Fibroblast of lung (primary cell): Measurements from ENCODE around the gene CAPNS1. TPM values are rescaled to one million over a fixed set of nuclear protein-coding genes. Genes with fewer than 3 reads are reported as not detected.

ENCODE experiments used
- DNase-seq, 2 donors: peaks; one replicate each; pipeline versions ENCODE4 v3.0.0 to v3.0.0-alpha.2; 2010; ENCODE audit warnings: low read depth in 2 of 2
- H2AFZ ChIP-seq: 2 replicates; pipeline ENCODE4 v1.5.1; 2012; ENCODE audit warnings: low read length, control low read depth, inconsistent platforms
- H3K27ac ChIP-seq: 2 replicates; pipeline ENCODE4 v1.5.1; 2011; ENCODE audit warnings: low read length, control low read depth; ENCODE audit not compliant: insufficient read depth
- H3K27me3 ChIP-seq: 2 replicates; pipeline ENCODE4 v1.5.1; 2011; ENCODE audit warnings: mild to moderate bottlenecking, low read length; ENCODE audit not compliant: control insufficient read depth, insufficient read depth
- H3K36me3 ChIP-seq: 2 replicates; pipeline ENCODE4 v1.5.1; 2011; ENCODE audit warnings: low read length; ENCODE audit not compliant: control insufficient read depth, insufficient read depth
- H3K4me1 ChIP-seq: 2 replicates; pipeline ENCODE4 v1.5.1; 2011; ENCODE audit warnings: low read length; ENCODE audit not compliant: control insufficient read depth, insufficient read depth; ENCODE audit errors: extremely low read depth
- H3K4me2 ChIP-seq: 2 replicates; pipeline ENCODE4 v1.5.1; 2011; ENCODE audit warnings: low read length, control low read depth; ENCODE audit not compliant: insufficient read depth; ENCODE audit errors: extremely low read depth
- H3K4me3 ChIP-seq, 4 experiments: fragments of 200-600 bp in 1 of 4; sonication (generic) in 1 of 4; replicated peaks in 1 of 4; 2 replicates each; pipeline ENCODE4 v1.5.1; 2011 to 2016; ENCODE audit warnings: low read length in 4 of 4, low read depth in 3 of 4, mild to moderate bottlenecking in 3 of 4, control low read depth in 2 of 4, inconsistent platforms in 1 of 4, mixed read lengths in 1 of 4; ENCODE audit not compliant: insufficient read depth in 1 of 4; ENCODE audit errors: control extremely low read depth in 1 of 4
- H3K79me2 ChIP-seq: 2 replicates; pipeline ENCODE4 v1.5.1; 2012; ENCODE audit warnings: mild to moderate bottlenecking, low read length, inconsistent platforms; ENCODE audit not compliant: control insufficient read depth, insufficient read depth
- H3K9ac ChIP-seq: 2 replicates; pipeline ENCODE4 v1.5.1; 2011; ENCODE audit warnings: mild to moderate bottlenecking, low read length, control low read depth; ENCODE audit not compliant: insufficient read depth
- H3K9me3 ChIP-seq: 2 replicates; pipeline ENCODE4 v1.5.1; 2012; ENCODE audit warnings: low read depth, low read length; ENCODE audit not compliant: control insufficient read depth, insufficient read depth
- H4K20me1 ChIP-seq: 2 replicates; pipeline ENCODE4 v1.5.1; 2011; ENCODE audit warnings: low read length; ENCODE audit not compliant: control insufficient read depth, insufficient read depth; ENCODE audit errors: extremely low read depth
- EZH2 ChIP-seq: IDR thresholded peaks from 2 replicates; pipeline ENCODE4 v1.5.1; 2012; ENCODE audit warnings: low read length, control low read depth, mild to moderate bottlenecking; ENCODE audit errors: missing control alignments
- polyA plus RNA-seq, 2 donors: library from polyadenylated mRNA; depleted of rRNA in 1 of 2; stranded (reverse) in 1 of 2; unstranded in 1 of 2; fragments of >200 nt; gene quantifications; 2 replicates each; pipeline ENCODE4 v1.2.1, GENCODE V29; 2011 to 2012; ENCODE audit warnings: missing spikeins in 1 of 2
- total RNA-seq: library from RNA; depleted of rRNA; stranded (reverse); fragments of >200 nt; gene quantifications from 2 replicates; pipeline ENCODE4 v1.2.1, GENCODE V29; 2014
- TF ChIP-seq, protein P1 (sequence below), 2 donors: IDR thresholded peaks in 1 of 2; conservative IDR thresholded peaks in 1 of 2; 1 replicate in 1 of 2; 2 replicates in 1 of 2; pipeline ENCODE4 v1.5.1; 2011 to 2012; ENCODE audit warnings: low read length in 2 of 2, control low read depth in 1 of 2, inconsistent platforms in 1 of 2, low read depth in 1 of 2, mild to moderate bottlenecking in 1 of 2

The CAPNS1 gene
- total and polyA plus RNA-seq, 2 donors (not counting 1 experiment from before 2014, with no cell fraction given): 466 to 1,189 TPM

DNA sequence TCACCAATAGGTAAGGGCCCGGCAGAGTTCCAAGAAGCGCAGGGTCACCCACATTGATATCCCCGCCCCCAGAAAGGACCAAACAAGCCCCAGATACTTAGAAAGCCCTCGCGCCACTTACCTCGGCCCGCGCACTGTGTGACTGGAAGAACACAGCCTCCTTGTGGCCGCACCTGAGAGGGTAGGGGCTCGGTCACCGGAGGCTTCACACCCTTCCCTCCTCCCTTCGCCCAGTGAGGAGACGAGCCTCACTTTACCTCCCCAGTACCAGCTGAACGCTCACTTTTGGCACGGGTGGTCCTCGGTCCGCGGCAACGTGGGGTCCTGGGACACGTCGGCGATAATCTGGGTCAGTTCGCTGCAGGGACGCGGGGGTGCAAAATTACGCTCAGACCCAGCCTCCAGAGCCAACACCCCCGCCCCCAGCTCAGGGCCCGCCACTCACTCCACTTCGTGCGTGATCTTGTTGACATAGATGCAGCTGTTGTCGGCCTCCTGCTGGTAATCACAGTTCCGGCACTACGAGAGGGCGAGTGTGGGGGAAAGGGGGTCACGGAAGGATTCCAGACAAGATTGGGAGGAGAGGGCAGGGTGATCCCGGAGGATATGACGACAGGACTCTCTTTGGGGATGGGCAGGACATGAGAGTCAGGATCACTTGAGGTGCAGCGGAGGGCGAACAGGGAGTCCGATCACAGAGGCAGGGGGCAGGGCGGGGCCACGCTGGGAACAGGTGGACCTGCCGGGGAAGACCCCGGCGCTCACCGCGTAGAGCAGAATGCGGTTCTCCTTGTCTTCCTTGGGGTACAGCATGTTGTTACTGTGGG is 25.8 kb upstream of the CAPNS1 start:
- H4K20me1 ChIP-seq: no peaks in the 10 kb centered on the region
- H3K9ac ChIP-seq: peak overlapping the region; percentile 87
- H3K36me3 ChIP-seq: peaks cover 15% of the 10 kb centered on the region
- TF ChIP-seq EZH2: no peak
- TF ChIP-seq, protein P1, sequence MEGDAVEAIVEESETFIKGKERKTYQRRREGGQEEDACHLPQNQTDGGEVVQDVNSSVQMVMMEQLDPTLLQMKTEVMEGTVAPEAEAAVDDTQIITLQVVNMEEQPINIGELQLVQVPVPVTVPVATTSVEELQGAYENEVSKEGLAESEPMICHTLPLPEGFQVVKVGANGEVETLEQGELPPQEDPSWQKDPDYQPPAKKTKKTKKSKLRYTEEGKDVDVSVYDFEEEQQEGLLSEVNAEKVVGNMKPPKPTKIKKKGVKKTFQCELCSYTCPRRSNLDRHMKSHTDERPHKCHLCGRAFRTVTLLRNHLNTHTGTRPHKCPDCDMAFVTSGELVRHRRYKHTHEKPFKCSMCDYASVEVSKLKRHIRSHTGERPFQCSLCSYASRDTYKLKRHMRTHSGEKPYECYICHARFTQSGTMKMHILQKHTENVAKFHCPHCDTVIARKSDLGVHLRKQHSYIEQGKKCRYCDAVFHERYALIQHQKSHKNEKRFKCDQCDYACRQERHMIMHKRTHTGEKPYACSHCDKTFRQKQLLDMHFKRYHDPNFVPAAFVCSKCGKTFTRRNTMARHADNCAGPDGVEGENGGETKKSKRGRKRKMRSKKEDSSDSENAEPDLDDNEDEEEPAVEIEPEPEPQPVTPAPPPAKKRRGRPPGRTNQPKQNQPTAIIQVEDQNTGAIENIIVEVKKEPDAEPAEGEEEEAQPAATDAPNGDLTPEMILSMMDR (conservative IDR thresholded peaks at IDR 0.05 in 1 of 2, IDR thresholded peaks at IDR 0.05 in 1 of 2; ENCODE audit: low read depth in 1 of 2, low read length in 2 of 2): peak in 1 of 2 donors; percentile 2
- peak; percentile 24 to 33 for DNase-seq
- H3K4me3 ChIP-seq: peak overlapping the region; percentile 71 to 90 (median 75)
- H3K4me1 ChIP-seq: peaks cover 10% of the 10 kb centered on the region
- H3K9me3 ChIP-seq: no peaks in the 10 kb centered on the region
- no peaks in the 10 kb centered on the region for H3K27me3 ChIP-seq
- peak overlapping the region; percentile 96 for H3K27ac ChIP-seq
- peak overlapping the region; percentile 89 for H2AFZ ChIP-seq
- peaks cover 21% of the 10 kb centered on the region for H3K79me2 ChIP-seq
- peak overlapping the region; percentile 100 for H3K4me2 ChIP-seq

DNA sequence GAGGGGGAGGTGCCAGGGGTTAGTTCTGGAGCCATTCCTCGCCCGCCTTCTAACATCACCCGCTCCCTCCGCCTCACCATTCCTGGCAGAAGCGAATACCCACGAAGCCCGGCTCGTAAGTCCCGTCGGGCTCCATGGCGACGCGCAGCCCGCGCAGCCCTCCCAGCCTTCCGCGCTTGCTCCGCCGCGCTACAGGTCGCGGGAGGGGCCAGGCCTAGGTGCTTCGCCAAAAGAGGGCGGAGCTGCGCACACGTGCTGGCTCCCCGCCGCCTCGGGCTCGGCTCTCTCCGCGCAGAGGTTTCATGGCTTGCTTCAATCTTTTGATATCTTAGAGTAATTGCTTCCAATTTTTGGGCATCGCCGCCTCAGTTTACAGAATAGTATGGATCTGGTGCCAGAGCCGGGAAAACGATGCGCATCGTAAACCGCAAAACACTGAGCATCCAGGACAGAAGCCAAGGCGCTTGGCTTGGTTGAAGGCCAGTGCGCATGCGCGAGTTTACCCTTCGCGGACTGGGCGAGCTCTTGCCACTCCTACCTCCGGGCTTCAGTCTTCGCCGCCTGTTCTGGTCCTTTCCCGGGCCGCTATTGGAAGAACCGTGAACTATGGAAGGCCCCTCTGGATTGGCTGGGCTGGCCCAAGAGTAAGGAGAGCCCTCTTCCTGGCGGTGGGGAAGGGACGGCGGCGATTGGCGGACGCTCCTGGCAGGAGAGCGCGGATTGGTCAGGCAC is 25.0 kb upstream of the CAPNS1 start, which contains the start of gene POLR2I:
Gene POLR2I, minus strand, starts transcription at position 155 of the 732 bp plus-strand sequence. Its CDS starts 19 bp downstream, at position 136.
- H3K9me3 ChIP-seq: no peaks in the 10 kb centered on the region
- peak within 1 kb of the TSS; percentile 71 to 90 (median 82) for H3K4me3 ChIP-seq
- peaks cover 15% of the 10 kb centered on the region for H3K36me3 ChIP-seq
- peak within 1 kb of the TSS; percentile 89 for H2AFZ ChIP-seq
- peak within 1 kb of the TSS; percentile 96 for H3K27ac ChIP-seq
- TF ChIP-seq, protein P1 (conservative IDR thresholded peaks at IDR 0.05 in 1 of 2, IDR thresholded peaks at IDR 0.05 in 1 of 2; ENCODE audit: low read depth in 1 of 2, low read length in 2 of 2): no peak
- TF ChIP-seq EZH2: no peak
- peak within 1 kb of the TSS; percentile 100 for H3K4me2 ChIP-seq
- H3K4me1 ChIP-seq: peaks cover 10% of the 10 kb centered on the region
- peaks cover 21% of the 10 kb centered on the region for H3K79me2 ChIP-seq
- H3K9ac ChIP-seq: peak within 1 kb of the TSS; percentile 87
- H4K20me1 ChIP-seq: no peaks in the 10 kb centered on the region
- H3K27me3 ChIP-seq: no peaks in the 10 kb centered on the region
- peak; percentile 100 for DNase-seq
